Mucosa of rectum (tissue), 2 donors: ENCODE data around the gene SIK3.
"Not testable (repeated sequence)": the region's sequence is repeated elsewhere in the genome, so short reads cannot be mapped to it uniquely, and the experiment has no call there.

Experiments
- H3K27ac ChIP-seq, 2 donors: one replicate each; pipeline ENCODE4 v1.7.0; 2013; ENCODE audit warnings: inconsistent platforms in 2 of 2, low read depth in 2 of 2, low read length in 2 of 2
- H3K27me3 ChIP-seq, 2 donors: one replicate each; pipeline ENCODE4 v1.7.0; 2013; ENCODE audit warnings: low read length in 2 of 2; ENCODE audit not compliant: control insufficient read depth in 2 of 2, insufficient read depth in 2 of 2
- H3K36me3 ChIP-seq, 2 donors: one replicate each; pipeline ENCODE4 v1.7.0; 2013; ENCODE audit warnings: low read length in 2 of 2; ENCODE audit not compliant: control insufficient read depth in 2 of 2, insufficient read depth in 2 of 2
- H3K4me1 ChIP-seq, 2 donors: one replicate each; pipeline ENCODE4 v1.7.0; 2013; ENCODE audit warnings: low read length in 2 of 2, mild to moderate bottlenecking in 1 of 2; ENCODE audit not compliant: control insufficient read depth in 2 of 2, insufficient read depth in 2 of 2
- H3K4me3 ChIP-seq, 2 donors: one replicate each; pipeline ENCODE4 v1.7.0; 2013; ENCODE audit warnings: low read length in 2 of 2
- H3K9ac ChIP-seq, 2 donors: one replicate each; pipeline ENCODE4 v1.7.0; 2013; ENCODE audit warnings: low read length in 2 of 2, low read depth in 1 of 2, mild to moderate bottlenecking in 1 of 2
- H3K9me3 ChIP-seq, 2 donors: one replicate each; pipeline ENCODE4 v1.7.0; 2013; ENCODE audit warnings: low read length in 2 of 2; ENCODE audit not compliant: control insufficient read depth in 2 of 2
- donor health status: healthy.
- donor health status: Normal muscosa, but diverticular disease.

SIK3 gene

GRCh38 chr11:116813170-116813569, 285.1 kb downstream of the SIK3 start:
- Histone ChIP-seq H3K9ac (no peak overlapping the region), H3K4me3 (no peak overlapping the region), H3K27ac (no peak overlapping the region), H3K4me1 (peaks cover 0 to 5% of the 10 kb centered on the region in 2 donors), H3K27me3 (no peaks in the 10 kb centered on the region), H3K36me3 (no peaks in the 10 kb centered on the region), H3K9me3 (no peaks in the 10 kb centered on the region)

DNA sequence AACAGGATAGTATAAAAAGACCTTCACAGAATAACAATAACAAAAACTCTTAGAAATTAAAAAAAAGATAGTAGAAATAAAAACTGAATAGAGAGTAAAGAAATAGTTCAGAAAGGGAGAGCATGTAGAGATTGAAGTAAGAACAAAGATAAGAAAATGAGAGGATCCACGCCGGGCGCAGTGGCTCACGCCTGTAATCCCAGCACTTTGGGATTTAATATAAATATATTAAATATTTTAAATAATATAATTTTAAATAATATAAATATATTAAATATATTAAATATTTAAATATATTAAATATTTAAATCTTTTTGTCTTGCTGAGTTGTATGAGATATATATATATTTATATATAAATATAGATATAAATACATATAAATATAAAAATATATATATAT, 286.1 kb downstream of the SIK3 start:
- peaks cover 0 to 5% of the 10 kb centered on the region in 2 donors for H3K4me1 ChIP-seq
- H3K27me3 ChIP-seq, result no peaks in the 10 kb centered on the region
- no peak overlapping the region for H3K9ac ChIP-seq
- H3K4me3 ChIP-seq, result no peak overlapping the region
- H3K36me3 ChIP-seq, result no peaks in the 10 kb centered on the region
- no peaks in the 10 kb centered on the region for H3K9me3 ChIP-seq
- H3K27ac ChIP-seq, result no peak overlapping the region

- no peak overlapping the region for H3K4me3 ChIP-seq
- H3K9me3 ChIP-seq, result no peaks in the 10 kb centered on the region
- no peaks in the 10 kb centered on the region for H3K36me3 ChIP-seq
- H3K4me1 ChIP-seq, result peaks cover 0 to 5% of the 10 kb centered on the region in 2 donors
- no peaks in the 10 kb centered on the region for H3K27me3 ChIP-seq
- H3K9ac ChIP-seq, result no peak overlapping the region
- no peak overlapping the region for H3K27ac ChIP-seq
Measured at GRCh38 chr11:116811194-116811593, 287.0 kb downstream of the SIK3 start.

GRCh38 chr11:116808262-116809175, 289.7 kb downstream of the SIK3 start:
- Histone ChIP-seq H3K36me3 (no peaks in the 10 kb centered on the region), H3K4me1 (peaks cover 0 to 5% of the 10 kb centered on the region in 2 donors), H3K9ac (no peak overlapping the region), H3K27me3 (no peaks in the 10 kb centered on the region), H3K27ac (no peak overlapping the region), H3K9me3 (no peaks in the 10 kb centered on the region), H3K4me3 (no peak overlapping the region)

DNA sequence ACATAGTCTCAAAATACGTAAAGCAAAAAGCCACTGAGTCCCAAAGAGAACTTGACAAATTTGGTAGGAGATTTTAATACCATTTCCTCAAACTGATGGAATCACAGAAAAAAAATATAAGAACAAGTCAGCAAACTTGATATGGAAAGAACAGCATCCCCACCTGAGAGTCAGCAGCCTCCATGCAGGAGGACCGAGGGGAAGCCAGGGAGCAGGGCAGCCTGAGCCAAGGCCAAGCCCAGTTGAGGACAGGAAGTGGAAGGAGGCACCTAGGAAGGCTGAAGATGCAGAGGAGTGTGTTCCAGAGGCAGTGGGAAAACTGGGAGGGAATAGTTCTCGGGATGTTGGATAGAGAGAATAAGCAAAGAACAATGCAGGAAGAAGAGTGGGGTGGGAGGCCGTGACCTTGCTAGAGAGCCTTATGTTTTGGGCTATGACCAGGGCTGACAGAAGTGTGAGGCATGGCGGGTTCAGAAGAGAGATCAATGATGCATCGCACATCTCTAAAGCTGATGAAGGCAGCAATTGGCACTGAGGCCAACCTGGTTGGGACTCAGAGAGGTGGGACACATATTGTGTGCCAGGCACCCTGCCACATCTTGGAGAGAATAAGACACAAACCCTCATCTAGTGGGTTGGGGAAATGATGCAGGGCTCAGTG, 290.5 kb downstream of the SIK3 start:
- H3K27me3 ChIP-seq, result no peaks in the 10 kb centered on the region
- H3K36me3 ChIP-seq, result no peaks in the 10 kb centered on the region
- no peaks in the 10 kb centered on the region for H3K9me3 ChIP-seq
- no peak overlapping the region for H3K9ac ChIP-seq
- no peak overlapping the region for H3K27ac ChIP-seq
- no peak overlapping the region for H3K4me3 ChIP-seq
- H3K4me1 ChIP-seq, result peaks cover 0 to 5% of the 10 kb centered on the region in 2 donors

DNA sequence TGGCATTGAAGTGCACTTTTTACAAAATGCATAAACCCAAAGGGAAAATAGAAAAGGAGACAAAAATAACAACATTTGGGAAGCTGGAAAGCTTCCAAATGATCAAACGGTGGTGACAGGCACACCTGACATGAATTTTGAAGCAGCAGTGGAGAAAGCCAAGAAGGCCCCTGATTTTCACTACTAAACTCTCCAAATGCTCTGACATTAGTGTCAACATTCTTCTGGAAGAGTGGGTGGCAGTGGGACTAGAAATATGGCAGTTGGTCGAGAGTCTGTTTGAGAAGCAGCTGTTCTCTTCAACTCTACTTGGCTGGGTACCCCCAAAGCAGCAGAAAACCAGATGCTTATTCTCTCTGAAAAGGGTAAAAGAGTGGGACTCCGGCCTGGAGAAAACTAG, 294.2 kb downstream of the SIK3 start:
- Histone ChIP-seq H3K27me3 (no peaks in the 10 kb centered on the region), H3K36me3 (no peaks in the 10 kb centered on the region), H3K4me3 (no peak overlapping the region), H3K9me3 (no peaks in the 10 kb centered on the region), H3K4me1 (peaks cover 0 to 5% of the 10 kb centered on the region in 2 donors), H3K9ac (no peak overlapping the region), H3K27ac (no peak overlapping the region)

GRCh38 chr11:116801662-116802061, 296.6 kb downstream of the SIK3 start:
- not testable (repeated sequence) for H3K27me3 ChIP-seq, H3K4me1 ChIP-seq, H3K4me3 ChIP-seq, H3K36me3 ChIP-seq, H3K27ac ChIP-seq, H3K9ac ChIP-seq, H3K9me3 ChIP-seq

GRCh38 chr11:116800610-116801009, 297.6 kb downstream of the SIK3 start:
- H3K4me1 ChIP-seq, result no peaks in the 10 kb centered on the region
- no peaks in the 10 kb centered on the region for H3K36me3 ChIP-seq
- H3K9me3 ChIP-seq, result no peaks in the 10 kb centered on the region
- H3K4me3 ChIP-seq, result no peak overlapping the region
- H3K9ac ChIP-seq, result no peak overlapping the region
- no peaks in the 10 kb centered on the region for H3K27me3 ChIP-seq
- no peak overlapping the region for H3K27ac ChIP-seq

DNA sequence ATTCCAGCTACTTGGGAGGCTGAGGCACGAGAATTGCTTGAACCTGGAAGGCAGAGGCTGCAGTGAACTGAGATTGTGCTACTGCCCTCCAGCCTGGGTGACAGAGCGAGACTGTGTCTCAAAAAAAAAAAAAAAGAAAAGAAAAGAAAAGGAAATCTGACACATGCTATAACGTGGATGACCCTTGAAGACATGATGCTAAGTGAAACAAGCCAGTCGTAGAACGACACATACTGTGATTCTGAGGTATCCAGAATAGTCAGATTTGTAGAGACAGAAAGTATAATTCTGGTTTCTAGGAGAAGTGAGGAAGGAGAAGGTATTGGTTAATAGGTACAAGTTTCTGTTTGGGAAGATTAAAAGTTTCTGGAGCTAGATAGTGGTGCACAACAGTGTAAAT, 299.9 kb downstream of the SIK3 start:
- H3K4me3 ChIP-seq, result no peak overlapping the region
- H3K27ac ChIP-seq, result no peak overlapping the region
- no peaks in the 10 kb centered on the region for H3K27me3 ChIP-seq
- H3K9ac ChIP-seq, result no peak overlapping the region
- H3K4me1 ChIP-seq, result no peaks in the 10 kb centered on the region
- H3K36me3 ChIP-seq, result no peaks in the 10 kb centered on the region
- no peaks in the 10 kb centered on the region for H3K9me3 ChIP-seq

DNA sequence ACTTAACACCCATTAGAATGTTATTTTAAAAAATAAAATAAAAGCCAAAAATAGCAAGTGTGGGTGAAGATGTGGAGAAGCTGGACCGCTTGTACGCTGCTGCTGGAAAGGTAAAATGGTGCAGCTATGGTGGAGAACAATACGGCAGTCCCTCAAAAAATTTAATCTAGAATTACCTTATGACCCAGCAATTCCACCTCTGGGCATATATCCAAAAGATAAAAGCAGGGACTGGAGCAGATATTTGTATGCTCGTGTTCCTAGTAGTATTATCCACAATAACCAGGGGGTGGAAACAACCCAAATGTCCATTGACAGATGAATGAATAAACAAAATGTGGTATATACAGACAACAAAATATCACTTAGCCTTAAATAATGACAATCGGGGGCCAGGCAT, 300.4 kb downstream of the SIK3 start:
- Histone ChIP-seq H3K36me3 (no peaks in the 10 kb centered on the region), H3K9ac (no peak overlapping the region), H3K9me3 (no peaks in the 10 kb centered on the region), H3K27ac (no peak overlapping the region), H3K4me3 (no peak overlapping the region), H3K27me3 (no peaks in the 10 kb centered on the region), H3K4me1 (no peaks in the 10 kb centered on the region)
